ENCODE data around the gene AZGP1. TPM values are rescaled to one million over a fixed set of nuclear protein-coding genes. Genes with fewer than 3 reads are reported as not detected.

Gene AZGP1
- total RNA-seq, 2 donors from 2014 or later = 36.2 to 91.1 TPM

GRCh38 chr7:99927536-99927935 lies 48.3 kb downstream of the AZGP1 start:
- intact Hi-C loops (cut with DNase I) = loop anchor here in 1 of 2 donors (5.0 kb wide), 1 partner anchor 65 kb away; no protein-coding TSS in a partner anchor
- no peak for ATAC-seq
- no peak for DNase-seq

DNA sequence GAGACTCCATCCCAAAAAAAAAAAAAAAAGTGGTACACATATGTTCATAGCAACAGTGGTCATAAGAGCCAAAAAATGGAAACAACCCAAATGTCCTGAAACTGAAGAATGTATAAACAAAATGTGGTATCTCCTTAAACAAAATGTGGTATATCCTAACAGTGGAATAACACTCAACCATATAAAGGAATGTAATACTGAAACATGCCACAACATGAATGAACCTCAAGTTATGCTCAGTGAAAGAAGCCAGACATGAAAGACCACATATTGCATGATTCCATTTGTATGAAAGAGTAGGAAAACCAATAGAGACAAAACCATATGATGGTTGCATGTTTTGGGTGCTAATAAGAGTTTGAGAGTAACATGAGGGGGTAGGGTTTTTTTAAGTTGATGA lies 49.5 kb downstream of the AZGP1 start:
- ATAC-seq = no peak
- intact Hi-C loops (cut with DNase I) = loop anchor here in 1 of 2 donors (5.0 kb wide), 1 partner anchor 66 kb away; no protein-coding TSS in a partner anchor
- DNase-seq = no peak

- intact Hi-C loops (cut with DNase I) = no loop called here
- ATAC-seq = no peak
- DNase-seq = no peak
Measured at GRCh38 chr7:99923200-99923599, 52.6 kb downstream of the AZGP1 start.

- no peak for DNase-seq
- intact Hi-C loops (cut with DNase I) = no loop called here
- no peak for ATAC-seq
Measured at GRCh38 chr7:99920149-99920548, 55.7 kb downstream of the AZGP1 start.

- intact Hi-C loops (cut with DNase I) = loop anchor here in 1 of 2 donors (10.0 kb wide), 1 partner anchor 65 kb away; no protein-coding TSS in a partner anchor
- no peak for ATAC-seq
- DNase-seq = no peak
Measured at GRCh38 chr7:99919814-99920112, 56.1 kb downstream of the AZGP1 start.

DNA sequence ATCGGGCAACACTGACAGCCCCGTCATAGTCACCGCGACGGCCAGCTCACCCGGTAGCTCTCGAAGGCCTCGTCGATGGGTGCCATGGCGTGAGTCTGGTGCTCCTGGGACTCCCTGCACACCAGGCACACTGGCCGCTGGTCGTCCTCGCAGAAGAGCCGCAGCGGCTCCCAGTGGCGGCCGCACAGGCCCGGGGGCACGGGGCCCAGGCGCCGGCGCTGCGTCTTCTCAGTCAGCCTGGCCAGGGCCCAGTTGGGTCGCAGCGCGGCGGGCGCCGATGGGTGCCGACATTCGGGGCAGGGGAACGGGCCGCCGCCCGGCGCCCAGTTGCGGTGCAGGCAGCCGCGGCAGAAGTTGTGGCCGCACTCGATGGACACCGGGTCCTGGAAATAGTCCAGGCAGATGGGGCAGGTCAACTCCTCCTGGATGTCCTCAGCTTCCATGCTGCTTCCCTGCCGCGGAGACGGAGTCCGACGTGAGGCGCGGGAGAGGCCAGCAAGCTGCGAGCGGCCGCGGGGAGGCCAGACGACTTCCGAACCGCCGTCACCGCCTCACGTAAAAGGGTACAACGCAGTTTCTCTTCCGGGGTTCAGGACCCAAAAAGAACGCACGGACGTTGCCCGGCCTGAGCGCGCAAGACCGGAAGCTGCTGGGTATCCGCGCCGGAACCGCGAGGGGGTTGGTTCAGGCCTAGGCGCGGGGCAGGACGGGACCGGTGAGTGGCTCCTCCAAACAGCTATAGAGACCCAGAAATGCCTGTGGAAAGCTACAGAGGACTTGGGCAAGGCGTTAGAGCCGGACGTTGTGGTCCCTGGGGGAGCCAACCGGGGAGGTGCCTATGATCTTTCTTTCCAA lies 56.6 kb downstream of the AZGP1 start, which contains the start of gene TRIM4:
TSS of gene TRIM4 (minus strand) at position 572 of the 855 bp plus-strand sequence. CDS start at position 443, 129 bp downstream.
- intact Hi-C loops (cut with DNase I) = loop anchor here in 1 of 2 donors (10.0 kb wide), 1 partner anchor 66 kb away; no protein-coding TSS in a partner anchor
- ATAC-seq = peak; percentile 99 to 100
- peak; percentile 95 for DNase-seq

Other genes starting within 250 kb of the AZGP1 start
- not detected for gene CYP3A7, start 240.8 kb downstream of the AZGP1 start, total RNA-seq
- gene CYP3A4, start 191.8 kb downstream of the AZGP1 start, total RNA-seq = under 1 TPM; 0.32 to 0.34 TPM
- gene CYP3A43, start 148.0 kb downstream of the AZGP1 start, total RNA-seq = under 1 TPM in 1 of 2 donors, not detected in 1; 0.16 TPM
- under 1 TPM in 1 of 2 donors, not detected in 1; 0.24 TPM for gene OR2AE1, start 99.0 kb downstream of the AZGP1 start, total RNA-seq
- gene TRIM4, start 56.5 kb downstream of the AZGP1 start, total RNA-seq = 10 to 100 TPM in 1 of 2 donors, 1 to 10 TPM in 1; 9.6 to 11.1 TPM
- under 1 TPM; 0.37 to 0.59 TPM for gene GJC3, start 46.4 kb downstream of the AZGP1 start, total RNA-seq
- 10 to 100 TPM; 36.7 to 47.0 TPM for gene ZKSCAN1, start 39.6 kb upstream of the AZGP1 start, total RNA-seq
- gene ZSCAN21, start 73.7 kb upstream of the AZGP1 start, total RNA-seq = 1 to 10 TPM; 8.4 to 9.1 TPM
- gene ZNF3, start 105.7 kb upstream of the AZGP1 start, total RNA-seq = 10 to 100 TPM; 14.6 to 17.3 TPM
- 100 to 1,000 TPM in 1 of 2 donors, 10 to 100 TPM in 1; 90.0 to 109 TPM for gene COPS6, start 112.9 kb upstream of the AZGP1 start, total RNA-seq
- gene MCM7, start 125.4 kb upstream of the AZGP1 start, total RNA-seq = 10 to 100 TPM; 17.7 to 31.7 TPM
- 10 to 100 TPM; 11.1 to 13.2 TPM for gene AP4M1, start 125.6 kb upstream of the AZGP1 start, total RNA-seq
- 10 to 100 TPM; 29.1 to 30.6 TPM for gene TAF6, start 143.3 kb upstream of the AZGP1 start, total RNA-seq
- gene CNPY4, start 143.6 kb upstream of the AZGP1 start, total RNA-seq = 10 to 100 TPM in 1 of 2 donors, 1 to 10 TPM in 1; 9.0 to 13.3 TPM
- gene MBLAC1, start 150.9 kb upstream of the AZGP1 start, total RNA-seq = 1 to 10 TPM; 2.7 TPM
- gene LAMTOR4, start 172.9 kb upstream of the AZGP1 start, total RNA-seq = 100 to 1,000 TPM; 104 to 113 TPM
- 10 to 100 TPM in 1 of 2 donors, 1 to 10 TPM in 1; 8.3 to 12.2 TPM for gene TRAPPC14, start 182.7 kb upstream of the AZGP1 start, total RNA-seq
- gene GAL3ST4, start 192.6 kb upstream of the AZGP1 start, total RNA-seq = 1 to 10 TPM; 2.2 to 3.4 TPM
- under 1 TPM; 0.58 to 0.85 TPM for gene GPC2, start 201.3 kb upstream of the AZGP1 start, total RNA-seq
- under 1 TPM in 1 of 2 donors, not detected in 1; 0.68 TPM for gene STAG3, start 201.9 kb upstream of the AZGP1 start, total RNA-seq
- gene PVRIG, start 243.9 kb upstream of the AZGP1 start, total RNA-seq = under 1 TPM in 1 of 2 donors, not detected in 1; 0.94 TPM

Data from left cardiac atrium (tissue), 4 donors.